Spleen (tissue), 7 donors: Measurements from ENCODE around the gene RAB39A.

Source experiments
- POLR2A ChIP-seq, 3 donors: fragments of 450-650 bp; IDR thresholded peaks; one replicate each; pipeline ENCODE4 v1.5.1; 2017; ENCODE audit warnings: antibody characterized with exemption in 3 of 3, mild to moderate bottlenecking in 1 of 3
- POLR2AphosphoS5 ChIP-seq, 3 donors: sonication (generic); formaldehyde crosslinking; IDR thresholded peaks; one replicate each; pipeline ENCODE4 v1.5.1; 2017; ENCODE audit warnings: antibody characterized with exemption in 3 of 3
- TF ChIP-seq, protein P1 (sequence below), 11 experiments: fragments of 200-600 bp in 7 of 11; fragments of 450-650 bp in 4 of 11; sonication (generic) in 4 of 11; IDR thresholded peaks in 8 of 11; conservative IDR thresholded peaks in 3 of 11; 1 replicate in 7 of 11; 2 replicates in 4 of 11; pipeline versions ENCODE4 v1.4.0 to v1.8.0; 2016 to 2021; ENCODE audit warnings: antibody characterized with exemption in 11 of 11, inconsistent platforms in 4 of 11, mild to moderate bottlenecking in 1 of 11
- donor health status: DM: no; HTN: no; CAD: no; lungs with moderate emphysema.
- donor health status: DM: no; HTN: no; CAD: no.
- donor health status: DM: no; HTN: no; CAD: no.

DNA sequence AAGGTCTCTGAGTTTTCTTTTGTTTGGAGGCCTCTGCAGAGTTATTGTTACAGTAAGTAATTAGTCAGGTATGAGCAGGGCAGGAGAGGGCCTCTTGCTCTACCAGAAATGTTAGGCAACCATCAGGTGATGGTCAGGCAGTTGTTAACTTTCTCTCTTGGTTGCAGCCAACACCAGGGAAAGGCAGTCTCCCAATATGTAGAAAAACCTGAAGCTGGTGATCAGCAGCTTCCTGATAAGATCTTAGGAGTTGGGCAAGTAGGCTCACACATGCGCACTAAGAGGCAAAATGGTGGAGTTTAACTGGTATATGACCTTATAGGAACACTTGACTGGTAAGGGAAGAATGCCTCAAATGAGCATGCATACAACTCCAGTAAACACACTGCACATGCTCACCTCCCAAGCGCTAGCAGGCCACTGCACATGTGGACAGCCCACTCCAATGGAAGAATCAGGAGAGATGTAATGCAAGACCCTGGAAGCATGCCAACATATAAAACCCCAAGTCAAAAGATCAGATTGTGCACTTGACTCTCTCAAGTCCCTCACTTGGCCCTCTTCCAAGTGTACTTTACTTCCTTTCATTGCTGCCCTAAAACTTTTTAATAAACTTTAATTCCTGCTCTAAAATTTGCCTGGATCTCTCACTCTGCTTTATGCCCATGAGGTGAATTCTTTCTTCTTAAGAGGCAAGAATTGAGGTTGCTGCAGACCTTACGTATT is 46.0 kb upstream of the RAB39A start:
- TF ChIP-seq, protein P1, sequence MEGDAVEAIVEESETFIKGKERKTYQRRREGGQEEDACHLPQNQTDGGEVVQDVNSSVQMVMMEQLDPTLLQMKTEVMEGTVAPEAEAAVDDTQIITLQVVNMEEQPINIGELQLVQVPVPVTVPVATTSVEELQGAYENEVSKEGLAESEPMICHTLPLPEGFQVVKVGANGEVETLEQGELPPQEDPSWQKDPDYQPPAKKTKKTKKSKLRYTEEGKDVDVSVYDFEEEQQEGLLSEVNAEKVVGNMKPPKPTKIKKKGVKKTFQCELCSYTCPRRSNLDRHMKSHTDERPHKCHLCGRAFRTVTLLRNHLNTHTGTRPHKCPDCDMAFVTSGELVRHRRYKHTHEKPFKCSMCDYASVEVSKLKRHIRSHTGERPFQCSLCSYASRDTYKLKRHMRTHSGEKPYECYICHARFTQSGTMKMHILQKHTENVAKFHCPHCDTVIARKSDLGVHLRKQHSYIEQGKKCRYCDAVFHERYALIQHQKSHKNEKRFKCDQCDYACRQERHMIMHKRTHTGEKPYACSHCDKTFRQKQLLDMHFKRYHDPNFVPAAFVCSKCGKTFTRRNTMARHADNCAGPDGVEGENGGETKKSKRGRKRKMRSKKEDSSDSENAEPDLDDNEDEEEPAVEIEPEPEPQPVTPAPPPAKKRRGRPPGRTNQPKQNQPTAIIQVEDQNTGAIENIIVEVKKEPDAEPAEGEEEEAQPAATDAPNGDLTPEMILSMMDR (IDR thresholded peaks at IDR 0.05 in 8 of 11, conservative IDR thresholded peaks at IDR 0.05 in 3 of 11), result no peak
- TF ChIP-seq POLR2A (IDR thresholded peaks at IDR 0.05) (no peak), POLR2AphosphoS5 (IDR thresholded peaks at IDR 0.05) (no peak)
